GM18511 (cell line): ENCODE data around the gene SLIT3.

ENCODE experiments used
- ATAC-seq: cut with Tn5 transposase; IDR thresholded peaks from one replicate; pipeline ENCODE4 v1.9.1; 2021; ENCODE audit warnings: mild to moderate bottlenecking, moderate library complexity; ENCODE audit not compliant: unreplicated experiment

Gene SLIT3

DNA sequence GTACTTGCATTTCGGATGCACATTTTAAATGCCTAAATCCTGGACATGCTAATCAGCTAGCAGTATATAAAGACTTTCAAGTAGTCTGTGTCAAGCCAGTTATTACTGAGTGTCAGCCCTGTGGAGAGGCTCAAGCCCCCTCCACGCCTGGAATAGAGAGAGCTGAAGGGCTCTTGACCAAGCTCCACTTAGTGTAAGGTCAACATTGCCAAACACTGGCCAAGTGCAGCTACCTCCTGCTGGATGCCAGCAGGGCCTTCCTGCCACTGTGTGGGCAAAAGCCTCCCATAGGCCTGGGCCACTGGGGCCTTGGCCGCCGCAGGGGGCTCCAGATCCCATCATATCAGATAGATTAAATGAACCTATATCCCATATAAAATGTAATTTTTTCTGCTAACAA, 482.4 kb downstream of the SLIT3 start:
- no peak for ATAC-seq

DNA sequence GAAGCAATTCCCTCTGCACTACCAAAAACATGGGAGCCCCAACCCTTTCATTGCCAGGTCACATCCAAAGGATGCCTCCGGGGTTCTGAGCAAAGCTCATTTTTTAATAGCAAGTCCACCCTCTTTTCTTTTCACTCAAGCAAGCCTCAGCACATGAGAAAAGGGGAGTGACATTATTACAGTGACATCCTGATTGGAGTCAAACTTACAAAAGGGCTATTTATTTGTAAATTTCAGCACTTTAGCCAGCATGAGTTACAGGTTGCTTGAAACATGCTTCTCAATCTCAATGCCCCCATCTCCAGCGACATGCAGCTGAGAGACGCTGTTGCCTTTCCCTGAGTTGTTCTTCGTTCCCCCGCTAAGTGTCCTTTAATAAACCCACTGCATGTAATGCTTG, 483.3 kb downstream of the SLIT3 start:
- no peak for ATAC-seq

- ATAC-seq, result no peak
These were observed 484.3 kb downstream of the SLIT3 start for GRCh38 chr5:168816661-168817060.

DNA sequence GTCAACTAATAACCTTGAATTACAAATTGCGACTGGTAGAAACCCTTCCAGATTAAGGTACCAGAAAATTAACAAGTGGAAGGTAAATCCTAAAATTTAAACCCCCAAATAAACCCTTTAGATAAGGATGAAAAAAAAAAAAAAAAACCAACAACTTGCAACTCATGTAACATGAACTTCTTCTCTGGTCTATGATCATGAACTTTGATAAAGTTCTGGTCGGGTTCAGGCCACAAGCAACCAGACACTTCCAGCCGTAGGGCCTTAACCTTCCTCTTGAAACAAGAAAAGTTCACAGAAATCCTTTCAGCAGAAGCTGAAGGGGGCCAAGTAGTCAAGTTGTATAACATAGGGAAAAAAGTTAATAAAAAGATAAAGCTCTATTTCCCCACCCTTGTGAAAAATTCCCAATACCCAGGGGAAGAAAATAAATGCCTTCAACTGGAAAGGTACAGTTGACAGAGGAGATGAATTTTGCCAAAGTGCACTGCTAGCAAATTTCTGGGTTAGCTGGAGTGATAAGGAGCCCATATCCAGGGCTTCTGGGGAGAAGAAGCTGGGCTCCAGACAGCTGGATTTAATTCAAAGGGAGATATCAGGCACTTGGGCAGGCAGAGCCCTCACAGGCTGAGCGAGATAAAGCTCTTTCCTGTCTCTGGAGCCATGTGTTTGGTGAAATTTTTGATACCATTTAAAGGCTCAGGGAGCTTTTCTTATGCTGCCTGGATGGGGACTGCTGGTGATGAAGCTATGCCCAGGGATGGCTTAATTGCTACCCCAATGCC, 487.6 kb downstream of the SLIT3 start:
- no peak for ATAC-seq

- ATAC-seq, result no peak
These were observed 490.3 kb downstream of the SLIT3 start for GRCh38 chr5:168810641-168811040.

GRCh38 chr5:168809218-168809617, 491.7 kb downstream of the SLIT3 start:
- ATAC-seq, result no peak

DNA sequence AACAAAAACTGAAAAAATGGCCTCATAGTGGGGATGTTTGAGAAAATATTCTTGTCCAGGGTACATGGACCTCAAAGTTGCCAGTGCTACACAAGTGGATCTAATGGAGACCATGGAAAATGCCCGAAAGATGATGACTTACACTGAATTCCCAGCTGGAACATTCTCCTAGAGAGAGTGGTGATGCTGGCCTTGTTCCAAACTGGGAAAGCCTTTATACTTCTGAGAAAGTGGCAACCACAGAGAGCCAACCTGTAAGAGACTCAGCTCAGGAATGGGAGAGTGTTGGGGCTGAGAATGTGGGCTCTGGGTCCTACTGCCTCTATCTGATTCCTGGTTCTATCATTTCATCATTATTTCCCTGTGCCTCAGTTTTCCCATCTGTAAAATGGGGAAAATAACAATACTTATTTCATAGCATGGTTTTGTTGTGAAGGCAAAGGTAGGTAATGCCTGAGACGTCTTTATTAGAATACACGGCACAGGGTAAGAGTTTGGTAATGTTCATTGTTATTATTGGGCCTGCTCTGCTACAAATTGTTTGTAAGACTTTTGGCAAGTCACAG, 492.8 kb downstream of the SLIT3 start:
- ATAC-seq, result no peak

- ATAC-seq, result no peak
These were observed 493.7 kb downstream of the SLIT3 start for GRCh38 chr5:168807287-168807686.

DNA sequence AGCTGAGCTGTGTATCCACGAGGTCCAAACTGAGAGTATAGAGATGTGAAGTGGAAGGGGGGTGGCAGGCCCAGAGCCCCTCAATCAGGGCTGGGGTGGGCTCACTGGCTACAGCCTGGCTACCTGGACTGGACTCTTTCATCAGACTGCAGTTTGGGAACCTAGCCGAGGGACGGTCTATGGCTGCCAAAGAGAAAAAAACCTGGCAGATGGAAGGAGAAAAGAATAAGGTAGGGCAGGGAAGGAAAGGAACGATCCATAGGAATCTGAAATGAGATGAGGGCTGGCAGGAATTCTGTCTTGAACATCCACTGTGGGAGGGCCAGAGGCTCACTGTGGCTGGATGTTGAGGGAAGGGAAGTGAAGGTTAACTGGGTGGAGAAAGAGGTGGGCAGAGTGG, 497.4 kb downstream of the SLIT3 start:
- ATAC-seq, result no peak

- ATAC-seq, result no peak
These were observed 498.6 kb downstream of the SLIT3 start for GRCh38 chr5:168802337-168802736.

GRCh38 chr5:168801567-168801966, 499.4 kb downstream of the SLIT3 start:
- ATAC-seq, result no peak

DNA sequence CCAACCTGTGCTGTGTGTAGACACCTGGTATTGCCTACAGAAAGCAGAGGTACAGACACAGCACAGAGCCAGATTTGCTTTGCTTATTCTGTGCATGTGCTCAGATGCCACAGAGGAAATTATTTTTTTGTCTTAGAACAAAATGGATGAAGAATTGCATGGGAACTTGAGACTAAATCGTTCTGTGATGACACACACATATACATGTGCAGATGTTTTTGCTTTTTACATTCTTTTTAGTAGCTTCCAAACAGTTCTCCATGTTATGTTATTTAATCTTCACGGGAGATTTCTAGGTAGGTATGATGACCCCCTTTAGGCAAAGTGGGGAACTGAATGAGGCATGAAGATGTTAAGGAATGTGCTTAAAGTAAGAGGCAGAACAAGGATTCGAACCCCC, 500.2 kb downstream of the SLIT3 start:
- no peak for ATAC-seq

- no peak for ATAC-seq
These were observed 502.6 kb downstream of the SLIT3 start for GRCh38 chr5:168798065-168799023.

DNA sequence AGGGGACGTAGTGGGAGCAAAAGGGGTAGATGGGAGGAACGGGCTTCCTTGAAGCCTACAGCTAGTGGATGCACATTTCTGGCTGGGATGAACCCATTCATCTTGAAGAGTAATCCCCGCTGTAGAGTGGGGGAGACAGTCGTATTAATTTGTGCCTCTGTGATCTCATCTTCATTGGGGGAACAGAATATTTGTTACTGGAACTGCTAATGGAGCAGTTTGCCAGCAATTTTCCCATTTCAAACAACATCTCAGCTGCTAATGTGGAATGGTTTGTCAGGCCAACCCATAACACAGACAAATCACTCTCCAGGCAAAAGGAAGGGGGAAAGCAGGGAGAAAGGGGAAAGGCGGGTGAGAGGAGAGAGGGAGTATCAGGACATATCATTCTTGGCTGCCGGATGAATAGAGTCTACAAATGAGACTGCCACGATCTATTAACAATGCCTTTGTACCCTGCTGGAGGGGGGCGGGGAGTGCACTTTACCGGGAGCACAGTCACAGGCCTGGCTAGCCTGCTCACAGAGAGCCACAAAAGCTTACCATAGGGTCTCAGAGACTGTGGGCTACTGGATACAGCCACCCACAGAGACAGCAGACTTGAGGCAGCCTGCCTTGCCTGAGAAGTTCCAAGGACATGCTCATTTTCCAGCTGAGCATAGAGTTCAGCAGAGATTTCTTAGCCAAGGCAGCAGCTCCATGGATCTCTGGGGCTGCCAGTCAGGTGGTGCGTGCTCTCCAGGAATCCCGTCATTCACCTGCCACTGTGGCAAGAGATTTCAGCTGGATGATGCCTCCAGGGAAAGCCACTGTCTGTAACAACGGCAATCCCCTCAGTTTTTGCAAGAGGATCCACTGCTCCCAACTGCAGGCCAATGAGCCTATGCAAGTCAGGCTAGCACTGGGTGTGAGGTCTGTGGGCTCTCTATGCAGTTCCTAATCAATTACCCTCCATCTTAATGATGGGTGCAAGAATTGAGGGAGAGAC, 504.1 kb downstream of the SLIT3 start:
- ATAC-seq, result no peak

- no peak for ATAC-seq
These were observed 504.9 kb downstream of the SLIT3 start for GRCh38 chr5:168796000-168796399.

DNA sequence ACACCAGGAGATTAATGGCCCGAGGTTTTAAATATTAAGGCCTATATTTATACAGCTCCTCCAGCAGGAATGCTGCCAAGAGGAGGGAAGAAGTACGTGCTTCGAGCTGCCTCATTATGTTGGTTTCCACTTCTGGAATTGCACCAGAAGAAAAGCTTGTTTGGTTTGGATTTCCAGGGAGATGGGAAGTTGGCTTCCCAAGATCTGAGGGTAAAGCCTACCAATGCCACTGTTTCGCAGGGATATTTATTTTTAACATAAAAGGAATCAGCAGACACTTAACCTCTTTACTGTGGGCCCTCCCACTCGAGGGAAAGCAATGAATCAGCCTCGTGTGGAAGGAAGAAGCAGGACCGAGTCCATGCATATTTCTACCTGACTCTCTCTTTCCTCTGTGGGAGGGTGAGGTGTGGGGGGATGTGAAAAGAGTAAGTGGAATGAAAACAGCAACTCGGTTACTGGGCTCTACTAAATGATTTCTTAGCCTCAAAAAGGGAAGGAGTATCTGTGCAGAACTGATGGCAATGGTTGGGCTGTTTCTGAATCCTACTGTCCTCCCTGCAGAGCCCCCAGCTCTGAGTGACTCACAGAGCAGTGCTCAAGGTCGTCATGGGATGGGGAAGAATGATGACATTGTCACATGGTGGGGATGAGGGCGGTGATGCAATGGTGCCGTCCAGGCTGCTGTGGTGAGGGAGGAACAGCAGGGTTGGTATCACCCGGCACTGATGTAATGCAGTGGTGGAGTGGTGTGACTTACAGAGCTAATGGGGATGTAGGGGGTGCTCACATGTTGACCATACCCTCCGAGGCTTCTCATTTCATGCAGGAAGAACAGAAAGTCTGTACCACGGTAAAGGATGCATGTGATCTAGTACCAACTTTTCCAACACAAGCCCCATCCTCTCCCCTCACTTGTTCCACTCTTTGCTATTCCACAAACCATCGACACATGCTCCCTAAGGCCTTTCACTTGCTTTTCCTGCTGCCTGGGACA, 506.8 kb downstream of the SLIT3 start:
- no peak for ATAC-seq

GRCh38 chr5:168792678-168793077, 508.3 kb downstream of the SLIT3 start:
- no peak for ATAC-seq

GRCh38 chr5:168790671-168791250, 510.2 kb downstream of the SLIT3 start:
- ATAC-seq, result no peak
